GM19351 (cell line): ENCODE measurements around the gene GJC3.
"Not testable (repeated sequence)": the region's sequence is repeated elsewhere in the genome, so short reads cannot be mapped to it uniquely, and the experiment has no call there.

ENCODE experiments used
- ATAC-seq: cut with Tn5 transposase; IDR thresholded peaks from one replicate; pipeline ENCODE4 v1.9.1; 2021; ENCODE audit warnings: mild to moderate bottlenecking, moderate library complexity; ENCODE audit not compliant: unreplicated experiment

GJC3 gene, protein sequence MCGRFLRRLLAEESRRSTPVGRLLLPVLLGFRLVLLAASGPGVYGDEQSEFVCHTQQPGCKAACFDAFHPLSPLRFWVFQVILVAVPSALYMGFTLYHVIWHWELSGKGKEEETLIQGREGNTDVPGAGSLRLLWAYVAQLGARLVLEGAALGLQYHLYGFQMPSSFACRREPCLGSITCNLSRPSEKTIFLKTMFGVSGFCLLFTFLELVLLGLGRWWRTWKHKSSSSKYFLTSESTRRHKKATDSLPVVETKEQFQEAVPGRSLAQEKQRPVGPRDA

GRCh38 chr7:99928994-99929729, at the start of gene GJC3:
TSS of gene GJC3 (minus strand) at chr7:99929620. CDS start at chr7:99929620, 0 bp downstream.
- no peak for ATAC-seq

GRCh38 chr7:99976626-99977025, 47.2 kb upstream of the GJC3 start:
- ATAC-seq: no peak

DNA sequence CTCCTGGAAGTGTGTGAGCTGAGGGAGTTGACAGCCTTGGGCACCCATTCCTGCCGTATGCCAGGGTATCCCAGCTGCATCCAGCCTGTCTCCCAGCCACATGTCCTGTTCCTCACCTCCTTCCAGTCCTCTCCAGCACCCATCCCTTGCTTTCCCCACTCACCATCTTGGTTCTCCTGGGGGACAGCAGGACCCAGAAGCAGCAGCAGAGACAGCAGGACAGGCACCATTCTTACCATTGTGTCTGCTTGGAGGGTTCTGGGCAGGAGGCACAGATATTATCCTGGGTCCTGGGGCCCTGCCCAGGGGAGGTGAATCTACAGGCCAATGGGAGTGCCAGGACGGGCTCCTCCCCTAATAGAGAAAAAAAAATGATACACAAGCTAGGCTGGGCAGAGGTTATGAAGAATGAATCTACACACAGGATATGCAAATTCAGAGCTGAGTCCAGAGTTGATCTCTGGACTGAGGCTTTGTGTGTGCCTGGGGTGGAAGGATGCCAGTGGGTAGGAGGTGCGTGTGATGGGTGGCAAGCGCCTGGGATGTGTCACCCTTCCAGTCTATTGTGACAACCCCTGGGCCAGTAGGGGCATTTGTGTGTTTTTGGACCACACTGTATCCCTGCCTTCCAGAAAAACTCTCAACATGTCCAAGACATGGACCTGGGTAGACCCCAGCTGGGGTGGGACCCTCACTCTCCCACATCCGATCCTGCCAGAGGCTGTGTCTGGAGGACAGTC, 46.5 kb upstream of the GJC3 start, which contains the start of gene AZGP1:
Gene AZGP1 (minus strand): TSS at position 250 of the 740 bp plus-strand sequence. CDS start 11 bp downstream, at position 239.
- ATAC-seq: no peak

DNA sequence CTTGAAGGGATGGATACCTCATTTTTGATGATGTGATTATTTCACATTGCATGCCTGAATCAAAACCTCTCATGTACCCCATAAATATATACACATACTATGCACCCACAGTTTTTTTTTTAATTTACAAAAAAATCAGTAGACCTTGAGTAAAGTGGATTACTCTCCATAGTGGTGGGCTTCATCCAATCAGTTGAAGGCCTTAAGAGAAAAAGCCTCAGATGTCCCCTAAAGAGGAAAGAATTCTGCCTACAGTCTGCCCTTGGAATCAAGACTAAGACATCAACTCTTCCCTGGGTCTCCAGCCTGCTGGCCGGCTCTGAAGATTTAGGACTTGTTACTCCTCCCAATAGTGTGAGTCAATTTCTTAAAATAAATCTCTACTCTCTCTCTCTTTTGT, 45.3 kb upstream of the GJC3 start:
- ATAC-seq: no peak

- ATAC-seq: not testable (repeated sequence)
Observed at GRCh38 chr7:99973817-99974216, 44.4 kb upstream of the GJC3 start.

DNA sequence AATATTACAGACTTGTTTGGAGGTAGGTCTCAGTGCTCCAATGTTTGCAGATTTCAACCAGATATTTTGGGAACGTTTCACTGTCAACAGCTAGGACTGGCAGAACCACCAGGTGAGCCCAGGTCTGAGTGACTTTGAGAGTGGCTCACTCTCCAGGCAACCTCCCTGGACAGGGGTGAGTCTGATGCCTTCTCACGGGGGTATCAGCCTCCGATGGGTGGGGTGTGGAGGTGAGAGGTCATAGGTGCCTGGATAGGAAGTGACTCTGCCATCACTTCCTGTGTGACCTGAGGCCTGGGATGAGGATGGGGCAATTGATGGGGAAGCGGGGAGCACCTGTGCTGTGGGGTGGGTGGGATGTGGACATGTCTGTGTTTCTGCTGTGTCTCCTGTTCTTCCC, 41.8 kb upstream of the GJC3 start:
- no peak for ATAC-seq

DNA sequence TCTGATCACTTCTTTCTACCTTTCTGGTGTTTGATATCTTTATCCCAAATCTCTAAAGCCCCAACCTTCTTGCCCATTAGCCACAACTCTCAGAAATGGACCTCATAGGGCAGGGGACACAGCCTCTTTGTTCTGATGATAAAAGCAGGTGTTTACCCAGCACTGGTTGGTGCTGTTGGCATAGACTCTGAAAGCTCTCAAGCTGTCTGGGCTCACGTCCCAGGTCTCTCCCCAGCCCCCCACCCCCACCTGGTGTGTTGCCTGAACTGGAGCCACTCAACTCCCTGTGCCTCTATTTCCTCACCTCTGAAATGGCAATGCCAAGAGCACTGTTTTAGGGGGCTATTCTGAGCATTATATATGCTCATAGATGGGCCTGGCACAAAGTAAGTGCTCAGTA, 40.4 kb upstream of the GJC3 start:
- ATAC-seq: not testable (repeated sequence)

DNA sequence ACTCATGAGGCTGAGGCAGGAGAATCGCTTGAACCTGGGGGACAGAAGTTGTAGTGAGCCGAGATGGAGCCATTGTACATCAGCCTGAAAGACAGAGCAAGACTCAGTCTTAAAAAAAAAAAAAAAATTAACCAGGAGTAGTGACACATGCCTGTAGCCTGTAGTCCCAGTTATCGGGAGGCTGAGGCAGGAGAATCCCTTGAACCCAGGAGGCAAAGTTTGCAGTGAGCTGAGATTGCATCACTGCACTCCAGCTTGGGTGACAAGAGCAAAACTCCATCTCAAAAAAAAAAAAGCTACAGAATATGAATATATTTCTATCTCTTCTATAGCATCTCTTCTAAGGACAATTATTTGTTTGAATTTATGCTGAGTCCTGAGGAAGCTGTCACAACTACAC, 39.9 kb upstream of the GJC3 start:
- ATAC-seq: no peak

GRCh38 chr7:99958564-99959227, 29.3 kb upstream of the GJC3 start:
- no peak for ATAC-seq

DNA sequence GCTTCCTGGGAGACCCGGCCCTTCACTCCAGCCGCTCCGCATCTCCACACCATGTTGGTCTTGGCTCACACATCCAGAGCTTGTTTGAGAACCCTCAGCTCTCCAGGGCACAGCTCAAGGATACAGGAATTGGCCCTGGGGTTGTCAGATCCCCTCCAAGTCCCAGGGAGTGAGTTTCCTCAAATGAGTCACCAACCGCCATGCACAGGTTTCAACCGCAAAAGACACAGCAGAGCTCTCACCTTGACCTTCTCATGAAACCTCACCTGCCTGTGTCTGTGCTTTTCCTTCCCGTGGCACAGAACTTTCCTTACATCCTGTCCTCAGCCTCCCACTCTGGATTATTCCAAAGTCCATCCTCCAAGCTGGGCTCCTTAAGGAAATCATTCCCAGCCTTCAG, 25.8 kb upstream of the GJC3 start:
- ATAC-seq: no peak

DNA sequence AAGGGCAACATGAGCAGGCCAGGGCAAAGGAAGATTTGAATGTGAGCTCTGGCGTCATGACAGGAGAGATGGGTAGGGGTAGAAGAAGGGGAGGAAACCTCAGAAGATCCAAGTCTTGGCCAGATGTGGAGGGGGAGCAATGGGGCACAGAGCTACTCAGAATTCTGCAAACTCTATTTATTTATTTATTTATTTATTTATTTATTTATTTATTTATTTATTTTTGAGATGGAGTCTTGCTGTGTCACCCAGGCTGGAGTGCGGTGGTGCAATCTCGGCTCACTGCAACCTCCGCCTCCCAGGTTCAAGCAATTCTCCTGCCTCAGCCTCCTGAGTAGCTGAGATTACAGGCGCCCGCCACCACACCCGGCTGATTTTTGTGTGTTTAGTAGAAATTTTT, 25.2 kb upstream of the GJC3 start:
- not testable (repeated sequence) for ATAC-seq

DNA sequence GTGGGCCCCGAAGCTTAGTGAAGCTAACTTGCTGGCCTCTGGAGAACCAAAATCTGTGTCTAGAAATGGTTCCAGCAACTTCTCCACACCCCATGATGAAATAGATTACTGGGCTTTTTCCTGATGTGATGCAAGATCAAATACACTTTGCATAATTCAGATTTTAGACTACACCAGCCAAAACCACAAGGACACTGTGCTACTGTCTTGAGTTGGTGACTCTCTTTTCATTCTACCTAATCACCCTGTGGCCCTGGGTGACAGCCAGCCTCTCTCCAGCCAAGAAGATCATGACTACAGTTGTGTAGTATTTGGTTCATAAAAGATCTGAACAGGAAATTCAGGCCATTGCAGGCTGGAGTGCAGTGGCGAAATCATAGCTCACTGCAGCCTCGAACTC, 24.2 kb upstream of the GJC3 start:
- ATAC-seq: no peak

GRCh38 chr7:99952649-99953048, 23.2 kb upstream of the GJC3 start:
- ATAC-seq: not testable (repeated sequence)

- not testable (repeated sequence) for ATAC-seq
Observed at GRCh38 chr7:99950819-99951218, 21.4 kb upstream of the GJC3 start.

- ATAC-seq: no peak
Observed at GRCh38 chr7:99949645-99950228, 20.3 kb upstream of the GJC3 start.

- ATAC-seq: no peak
Observed at GRCh38 chr7:99947608-99948007, 18.2 kb upstream of the GJC3 start.

- ATAC-seq: no peak
Observed at GRCh38 chr7:99944497-99945070, 15.2 kb upstream of the GJC3 start.

DNA sequence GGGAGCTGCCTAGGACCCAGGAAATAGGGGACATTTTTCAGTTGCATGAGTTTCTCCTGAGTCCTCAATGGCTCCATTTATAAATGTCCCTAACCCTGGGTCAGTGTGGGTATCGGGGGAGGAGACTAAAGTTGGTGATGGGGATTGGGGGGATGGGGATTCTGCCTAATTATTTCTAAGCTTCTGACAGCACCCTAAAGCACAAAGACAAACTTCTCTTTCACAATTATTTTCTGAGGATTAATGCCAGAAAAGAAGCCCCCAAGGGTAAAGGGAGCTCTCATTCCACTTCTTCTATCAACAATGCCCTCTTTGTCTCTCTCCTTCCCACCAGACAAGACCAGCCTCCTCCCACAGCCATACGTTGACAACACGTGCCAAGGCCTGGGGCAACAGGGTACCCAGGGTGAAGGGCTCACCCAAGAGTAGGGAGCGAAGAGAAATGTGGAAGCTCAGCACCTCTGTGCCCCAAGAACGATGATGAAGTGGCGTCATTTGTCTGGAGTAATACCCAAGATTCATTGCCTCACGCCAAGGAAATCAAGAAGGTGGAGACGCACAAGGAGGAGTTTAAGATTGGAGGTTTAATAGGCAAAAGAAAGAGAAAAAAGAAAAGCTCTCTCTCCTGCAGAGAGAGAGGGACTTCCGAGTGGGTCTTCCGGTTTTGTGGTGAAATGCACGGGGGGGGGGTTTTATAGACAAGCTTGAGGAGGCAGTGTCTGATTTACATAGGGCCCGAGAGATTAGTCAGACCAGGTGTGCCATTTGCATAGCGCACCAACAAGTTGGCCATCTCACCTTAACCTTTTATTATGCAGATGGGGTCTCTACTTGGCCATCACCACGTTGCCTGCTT, 14.4 kb upstream of the GJC3 start:
- ATAC-seq: no peak

GRCh38 chr7:99938296-99938695, 8.9 kb upstream of the GJC3 start:
- no peak for ATAC-seq
